Panc1 (cell line): Measurements from ENCODE around the gene MYH7.

ENCODE experiments used
- POLR2AphosphoS5 ChIP-seq: IDR thresholded peaks from 2 replicates; pipeline ENCODE4 v1.6.1; 2012; ENCODE audit warnings: mild to moderate bottlenecking, low read depth, low read length, moderate library complexity
- SIN3A ChIP-seq: IDR thresholded peaks from 2 replicates; pipeline ENCODE4 v1.6.1; 2012; ENCODE audit warnings: low read depth, mild to moderate bottlenecking, low read length, moderate library complexity, borderline replicate concordance; ENCODE audit not compliant: insufficient read depth
- TCF7L2 ChIP-seq: IDR thresholded peaks from 2 replicates; pipeline ENCODE4 v1.6.1; 2011; ENCODE audit warnings: mild to moderate bottlenecking, low read depth, low read length, inconsistent platforms
- TF ChIP-seq, protein P1 (sequence below): fragments of 450-650 bp; IDR thresholded peaks from 2 replicates; pipeline ENCODE4 v1.5.1; 2017; ENCODE audit warnings: mild to moderate bottlenecking
- TF ChIP-seq, protein P2 (sequence below), 2 experiments: IDR thresholded peaks; 2 replicates each; pipeline ENCODE4 v1.6.1; 2011 to 2012; ENCODE audit warnings: low read depth in 2 of 2, control low read depth in 1 of 2, low read length in 1 of 2, mild to moderate bottlenecking in 1 of 2, moderate library complexity in 1 of 2; ENCODE audit not compliant: insufficient read depth in 1 of 2

- TF ChIP-seq, protein P1, sequence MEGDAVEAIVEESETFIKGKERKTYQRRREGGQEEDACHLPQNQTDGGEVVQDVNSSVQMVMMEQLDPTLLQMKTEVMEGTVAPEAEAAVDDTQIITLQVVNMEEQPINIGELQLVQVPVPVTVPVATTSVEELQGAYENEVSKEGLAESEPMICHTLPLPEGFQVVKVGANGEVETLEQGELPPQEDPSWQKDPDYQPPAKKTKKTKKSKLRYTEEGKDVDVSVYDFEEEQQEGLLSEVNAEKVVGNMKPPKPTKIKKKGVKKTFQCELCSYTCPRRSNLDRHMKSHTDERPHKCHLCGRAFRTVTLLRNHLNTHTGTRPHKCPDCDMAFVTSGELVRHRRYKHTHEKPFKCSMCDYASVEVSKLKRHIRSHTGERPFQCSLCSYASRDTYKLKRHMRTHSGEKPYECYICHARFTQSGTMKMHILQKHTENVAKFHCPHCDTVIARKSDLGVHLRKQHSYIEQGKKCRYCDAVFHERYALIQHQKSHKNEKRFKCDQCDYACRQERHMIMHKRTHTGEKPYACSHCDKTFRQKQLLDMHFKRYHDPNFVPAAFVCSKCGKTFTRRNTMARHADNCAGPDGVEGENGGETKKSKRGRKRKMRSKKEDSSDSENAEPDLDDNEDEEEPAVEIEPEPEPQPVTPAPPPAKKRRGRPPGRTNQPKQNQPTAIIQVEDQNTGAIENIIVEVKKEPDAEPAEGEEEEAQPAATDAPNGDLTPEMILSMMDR = no peak
- no peak for TF ChIP-seq POLR2AphosphoS5
- TF ChIP-seq, protein P2, sequence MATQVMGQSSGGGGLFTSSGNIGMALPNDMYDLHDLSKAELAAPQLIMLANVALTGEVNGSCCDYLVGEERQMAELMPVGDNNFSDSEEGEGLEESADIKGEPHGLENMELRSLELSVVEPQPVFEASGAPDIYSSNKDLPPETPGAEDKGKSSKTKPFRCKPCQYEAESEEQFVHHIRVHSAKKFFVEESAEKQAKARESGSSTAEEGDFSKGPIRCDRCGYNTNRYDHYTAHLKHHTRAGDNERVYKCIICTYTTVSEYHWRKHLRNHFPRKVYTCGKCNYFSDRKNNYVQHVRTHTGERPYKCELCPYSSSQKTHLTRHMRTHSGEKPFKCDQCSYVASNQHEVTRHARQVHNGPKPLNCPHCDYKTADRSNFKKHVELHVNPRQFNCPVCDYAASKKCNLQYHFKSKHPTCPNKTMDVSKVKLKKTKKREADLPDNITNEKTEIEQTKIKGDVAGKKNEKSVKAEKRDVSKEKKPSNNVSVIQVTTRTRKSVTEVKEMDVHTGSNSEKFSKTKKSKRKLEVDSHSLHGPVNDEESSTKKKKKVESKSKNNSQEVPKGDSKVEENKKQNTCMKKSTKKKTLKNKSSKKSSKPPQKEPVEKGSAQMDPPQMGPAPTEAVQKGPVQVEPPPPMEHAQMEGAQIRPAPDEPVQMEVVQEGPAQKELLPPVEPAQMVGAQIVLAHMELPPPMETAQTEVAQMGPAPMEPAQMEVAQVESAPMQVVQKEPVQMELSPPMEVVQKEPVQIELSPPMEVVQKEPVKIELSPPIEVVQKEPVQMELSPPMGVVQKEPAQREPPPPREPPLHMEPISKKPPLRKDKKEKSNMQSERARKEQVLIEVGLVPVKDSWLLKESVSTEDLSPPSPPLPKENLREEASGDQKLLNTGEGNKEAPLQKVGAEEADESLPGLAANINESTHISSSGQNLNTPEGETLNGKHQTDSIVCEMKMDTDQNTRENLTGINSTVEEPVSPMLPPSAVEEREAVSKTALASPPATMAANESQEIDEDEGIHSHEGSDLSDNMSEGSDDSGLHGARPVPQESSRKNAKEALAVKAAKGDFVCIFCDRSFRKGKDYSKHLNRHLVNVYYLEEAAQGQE (IDR thresholded peaks at IDR 0.05; ENCODE audit: insufficient read depth in 1 of 2, low read depth in 2 of 2, low read length in 1 of 2) = no peak
- TF ChIP-seq TCF7L2 = no peak
- no peak for TF ChIP-seq SIN3A
Measured at GRCh38 chr14:23376482-23377197, 58.8 kb downstream of the MYH7 start, which contains the start of gene CMTM5.
